ENCODE measurements around the gene CHST10. TPM values are rescaled to one million over a fixed set of nuclear protein-coding genes. Genes with fewer than 3 reads are reported as not detected.

Gene CHST10
- total RNA-seq, 2 experiments from 2014 or later, result 2.1 to 3.1 TPM

GRCh38 chr2:100425573-100426383, 8.3 kb upstream of the CHST10 start:
- no peak for DNase-seq
- ChIA-PET CTCF (no interaction called here), POLR2A (interaction anchor here (0.6 kb wide), 1 partner anchor 149 kb away, joined by 3 read pairs; no protein-coding TSS in a partner anchor)
- H3K9me3 Mint-ChIP-seq, result peaks cover 2% of the 10 kb centered on the region
- H3K27me3 Mint-ChIP-seq, result peaks cover 39% of the 10 kb centered on the region
- no peak overlapping the region for H3K4me3 Mint-ChIP-seq
- H3K27ac Mint-ChIP-seq, result no peak overlapping the region
- no peaks in the 10 kb centered on the region for H3K36me3 Mint-ChIP-seq (ENCODE audit: low read depth)
- peaks cover 1% of the 10 kb centered on the region for H3K4me1 Mint-ChIP-seq

DNA sequence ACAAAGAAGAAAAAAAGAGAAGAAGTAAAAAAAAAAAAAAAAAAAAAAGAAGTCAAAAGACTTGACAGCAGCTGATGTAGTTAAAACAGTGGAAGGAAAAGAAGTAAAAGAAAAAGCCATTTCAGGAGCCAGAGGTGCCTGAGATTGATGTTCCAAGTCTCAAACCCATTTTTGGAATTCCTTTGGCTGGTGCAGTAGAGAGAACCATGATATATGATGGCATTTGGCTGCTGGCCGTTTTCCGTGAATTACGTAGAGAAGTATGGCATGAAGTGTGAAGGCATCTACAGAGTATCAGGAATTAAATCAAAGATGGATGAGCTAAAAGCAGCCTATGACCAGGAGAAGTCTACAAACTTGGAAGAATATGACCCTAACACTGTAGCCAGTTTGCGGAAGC, 7.6 kb upstream of the CHST10 start:
- DNase-seq, result no peak
- ChIA-PET POLR2A (no interaction called here), CTCF (interaction anchor here (0.7 kb wide), 1 partner anchor 697 kb away, joined by 7 read pairs; no protein-coding TSS in a partner anchor)
- H3K36me3 Mint-ChIP-seq (ENCODE audit: low read depth), result no peaks in the 10 kb centered on the region
- no peak overlapping the region for H3K4me3 Mint-ChIP-seq
- peaks cover 34% of the 10 kb centered on the region for H3K27me3 Mint-ChIP-seq
- peaks cover 1% of the 10 kb centered on the region for H3K4me1 Mint-ChIP-seq
- no peaks in the 10 kb centered on the region for H3K9me3 Mint-ChIP-seq
- no peak overlapping the region for H3K27ac Mint-ChIP-seq

DNA sequence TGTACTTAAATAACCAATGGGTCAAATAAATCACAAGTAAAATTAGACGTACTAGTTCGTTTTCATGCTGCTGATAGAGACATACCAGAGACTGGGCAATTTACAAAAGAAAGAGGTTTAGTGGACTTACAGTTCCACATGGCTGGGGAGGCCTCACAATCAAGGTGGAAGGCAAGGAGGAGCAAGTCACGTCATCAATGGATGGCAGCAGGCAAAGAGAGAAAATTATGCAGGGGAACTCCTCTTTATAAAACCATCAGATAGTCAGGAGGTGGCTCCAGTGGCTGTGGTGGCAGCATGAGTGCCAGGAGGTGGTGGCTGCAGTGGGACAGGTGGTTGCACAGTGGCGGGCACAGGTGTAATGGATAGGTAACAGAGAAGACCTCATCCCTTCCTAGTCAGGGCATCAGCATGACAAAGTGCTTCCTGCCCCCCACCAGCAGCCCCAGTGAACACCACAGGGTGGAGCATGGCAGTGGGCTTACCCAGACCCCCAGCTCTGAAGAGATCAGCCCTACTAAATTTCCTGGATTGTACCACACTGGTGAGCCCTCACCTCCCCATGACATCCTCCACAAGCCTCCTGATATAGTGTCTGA, 6.9 kb upstream of the CHST10 start:
- no peak for DNase-seq
- ChIA-PET CTCF (interaction anchor here (0.7 kb wide), 1 partner anchor 698 kb away, joined by 7 read pairs; no protein-coding TSS in a partner anchor), POLR2A (no interaction called here)
- H3K27ac Mint-ChIP-seq, result no peak overlapping the region
- H3K4me1 Mint-ChIP-seq, result peaks cover 1% of the 10 kb centered on the region
- H3K36me3 Mint-ChIP-seq (ENCODE audit: low read depth), result no peaks in the 10 kb centered on the region
- H3K27me3 Mint-ChIP-seq, result peaks cover 28% of the 10 kb centered on the region
- H3K4me3 Mint-ChIP-seq, result no peak overlapping the region
- H3K9me3 Mint-ChIP-seq, result no peaks in the 10 kb centered on the region

GRCh38 chr2:100423631-100424030, 6.2 kb upstream of the CHST10 start:
- Mint-ChIP-seq H3K27ac (no peak overlapping the region), H3K4me3 (no peak overlapping the region), H3K27me3 (peaks cover 21% of the 10 kb centered on the region), H3K36me3 (ENCODE audit: low read depth) (no peaks in the 10 kb centered on the region), H3K4me1 (peaks cover 1% of the 10 kb centered on the region), H3K9me3 (no peaks in the 10 kb centered on the region)
- CTCF ChIA-PET, result no interaction called here
- POLR2A ChIA-PET, result no interaction called here
- no peak for DNase-seq

DNA sequence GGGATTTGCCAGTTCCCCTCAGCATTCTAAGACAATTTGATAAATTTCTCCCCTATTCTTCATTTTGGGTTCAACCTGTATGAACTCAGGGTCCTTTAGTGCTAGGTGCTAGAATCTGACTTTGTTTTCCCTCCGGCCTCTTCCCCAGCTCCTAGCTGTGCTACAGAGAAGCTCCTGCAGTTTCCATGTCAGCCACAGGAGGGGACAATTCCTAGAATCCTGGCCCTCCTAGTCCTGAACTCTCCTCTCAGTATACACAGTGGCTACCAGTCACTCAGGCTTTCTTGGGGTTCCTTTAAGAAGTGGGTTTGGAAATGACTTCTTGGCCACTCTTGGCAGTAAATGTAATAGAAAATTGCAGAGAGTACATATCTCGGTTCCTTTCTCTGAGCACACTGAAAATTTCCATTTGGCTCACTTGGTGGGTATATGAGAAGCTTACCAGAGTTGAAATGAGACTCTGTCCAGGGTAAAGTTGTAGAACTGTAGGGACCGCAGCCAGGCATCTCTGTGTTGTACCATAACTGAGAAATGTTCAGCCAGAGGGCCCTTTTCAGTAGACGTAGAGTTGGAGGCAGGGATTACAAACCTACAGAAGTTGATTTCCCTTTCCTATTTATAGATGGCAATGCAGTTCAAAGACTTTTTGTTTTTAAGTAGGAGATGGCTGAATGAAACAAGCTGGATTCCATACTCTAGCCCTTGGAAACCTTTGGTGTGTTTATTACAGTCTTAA, 5.0 kb upstream of the CHST10 start:
- Mint-ChIP-seq H3K36me3 (ENCODE audit: low read depth) (no peaks in the 10 kb centered on the region), H3K27ac (no peak overlapping the region), H3K4me3 (no peak overlapping the region), H3K9me3 (no peaks in the 10 kb centered on the region), H3K4me1 (peaks cover 3% of the 10 kb centered on the region), H3K27me3 (peaks cover 15% of the 10 kb centered on the region)
- CTCF ChIA-PET, result interaction anchor here (1.5 kb wide), 1 partner anchor 10 kb away, joined by 6 read pairs; no protein-coding TSS in a partner anchor
- no peak for DNase-seq
- POLR2A ChIA-PET, result no interaction called here

DNA sequence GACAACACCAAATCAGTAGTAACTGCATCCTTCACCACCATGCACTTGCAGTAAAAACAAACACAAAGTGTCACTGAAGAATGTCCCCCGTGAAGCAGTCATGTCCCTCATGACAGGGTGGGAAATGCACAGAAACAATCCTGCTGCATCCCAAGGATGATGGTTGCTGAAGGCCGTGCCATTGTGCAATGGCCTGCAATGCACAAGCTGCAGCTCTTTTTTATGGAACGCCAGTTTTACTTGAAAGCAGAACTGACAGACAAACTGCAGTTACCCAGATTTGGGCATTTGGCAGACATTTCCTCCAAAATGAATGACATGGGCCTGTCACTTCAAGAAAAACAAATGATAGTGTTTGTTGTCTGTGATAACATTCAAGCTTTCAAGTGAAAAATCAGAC, 2.4 kb upstream of the CHST10 start:
- POLR2A ChIA-PET, result no interaction called here
- Mint-ChIP-seq H3K27me3 (peaks cover 11% of the 10 kb centered on the region), H3K4me3 (no peak overlapping the region), H3K27ac (no peak overlapping the region), H3K36me3 (ENCODE audit: low read depth) (no peaks in the 10 kb centered on the region), H3K9me3 (no peaks in the 10 kb centered on the region), H3K4me1 (peaks cover 13% of the 10 kb centered on the region)
- CTCF ChIA-PET, result no interaction called here
- no peak for DNase-seq

GRCh38 chr2:100418406-100418962, 1.0 kb upstream of the CHST10 start:
- Mint-ChIP-seq H3K36me3 (ENCODE audit: low read depth) (no peaks in the 10 kb centered on the region), H3K27me3 (peaks cover 6% of the 10 kb centered on the region), H3K27ac (no peak overlapping the region), H3K4me3 (peak overlapping the region; percentile 21), H3K4me1 (peaks cover 13% of the 10 kb centered on the region), H3K9me3 (no peaks in the 10 kb centered on the region)
- no peak for DNase-seq
- POLR2A ChIA-PET, result no interaction called here
- CTCF ChIA-PET, result no interaction called here

- Mint-ChIP-seq H3K9me3 (no peaks in the 10 kb centered on the region), H3K27ac (no peak overlapping the region), H3K36me3 (ENCODE audit: low read depth) (no peaks in the 10 kb centered on the region), H3K27me3 (peaks cover 6% of the 10 kb centered on the region), H3K4me3 (peak overlapping the region; percentile 70), H3K4me1 (peaks cover 13% of the 10 kb centered on the region)
- ChIA-PET POLR2A (interaction anchor here (1.1 kb wide), 1 partner anchor 145 kb away, joined by 3 read pairs; the partner anchor contains the start of gene PDCL3), CTCF (interaction anchor here (1.2 kb wide), 1 partner anchor 36 kb away, joined by 4 read pairs; no protein-coding TSS in a partner anchor)
- no peak for DNase-seq
These were observed 250 bp upstream of the CHST10 start for GRCh38 chr2:100417711-100418124.

GRCh38 chr2:100416397-100416934, 1.0 kb downstream of the CHST10 start:
- peaks cover 13% of the 10 kb centered on the region for H3K4me1 Mint-ChIP-seq
- no peaks in the 10 kb centered on the region for H3K36me3 Mint-ChIP-seq (ENCODE audit: low read depth)
- H3K27me3 Mint-ChIP-seq, result peaks cover 3% of the 10 kb centered on the region
- DNase-seq, result no peak
- no peak overlapping the region for H3K27ac Mint-ChIP-seq
- no peaks in the 10 kb centered on the region for H3K9me3 Mint-ChIP-seq
- ChIA-PET POLR2A (interaction anchor here (1.1 to 1.2 kb wide), 2 partner anchors 147 to 586 kb away, joined by 3 to 5 read pairs; partner anchors contain the start of genes PDCL3 and RPL31), CTCF (interaction anchor here (1.2 kb wide), 1 partner anchor 35 kb away, joined by 4 read pairs; no protein-coding TSS in a partner anchor)
- H3K4me3 Mint-ChIP-seq, result peak overlapping the region; percentile 68

DNA sequence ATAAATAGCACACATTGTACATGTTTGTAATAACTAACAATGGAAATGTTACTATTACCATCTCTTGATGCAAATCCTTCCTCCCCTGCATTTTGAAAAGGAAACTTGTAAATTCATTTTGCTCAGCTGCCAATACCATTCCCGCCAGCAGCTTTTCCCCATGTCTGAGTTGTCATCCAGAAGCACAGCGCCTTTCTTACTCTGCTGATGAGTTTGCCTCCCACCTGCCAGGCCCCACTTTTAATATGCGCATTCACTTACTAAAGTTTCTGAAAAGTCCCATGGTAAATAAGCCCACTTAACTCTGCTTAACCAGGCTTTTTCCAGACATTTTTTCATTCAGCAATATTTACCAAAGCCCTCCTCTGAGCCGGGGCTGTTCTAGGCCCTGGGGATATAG, 3.9 kb downstream of the CHST10 start:
- Mint-ChIP-seq H3K9me3 (no peaks in the 10 kb centered on the region), H3K4me1 (peaks cover 13% of the 10 kb centered on the region), H3K36me3 (ENCODE audit: low read depth) (no peaks in the 10 kb centered on the region), H3K27me3 (peaks cover 3% of the 10 kb centered on the region), H3K4me3 (no peak overlapping the region), H3K27ac (no peak overlapping the region)
- DNase-seq, result no peak
- POLR2A ChIA-PET, result no interaction called here
- CTCF ChIA-PET, result no interaction called here

- H3K27ac Mint-ChIP-seq, result no peak overlapping the region
- H3K27me3 Mint-ChIP-seq, result peaks cover 3% of the 10 kb centered on the region
- CTCF ChIA-PET, result interaction anchor here (1.2 to 2.3 kb wide), 2 partner anchors 9 to 32 kb away, joined by 3 to 6 read pairs; no protein-coding TSS in a partner anchor
- no peaks in the 10 kb centered on the region for H3K36me3 Mint-ChIP-seq (ENCODE audit: low read depth)
- peaks cover 12% of the 10 kb centered on the region for H3K4me1 Mint-ChIP-seq
- POLR2A ChIA-PET, result no interaction called here
- H3K9me3 Mint-ChIP-seq, result no peaks in the 10 kb centered on the region
- no peak for DNase-seq
- no peak overlapping the region for H3K4me3 Mint-ChIP-seq
These were observed 4.6 kb downstream of the CHST10 start for GRCh38 chr2:100412881-100413321.

- Mint-ChIP-seq H3K4me1 (peaks cover 10% of the 10 kb centered on the region), H3K27ac (no peak overlapping the region), H3K9me3 (no peaks in the 10 kb centered on the region), H3K36me3 (ENCODE audit: low read depth) (no peaks in the 10 kb centered on the region), H3K4me3 (no peak overlapping the region), H3K27me3 (peaks cover 3% of the 10 kb centered on the region)
- POLR2A ChIA-PET, result no interaction called here
- no peak for DNase-seq
- CTCF ChIA-PET, result interaction anchor here (1.2 to 2.3 kb wide), 2 partner anchors 9 to 32 kb away, joined by 3 to 6 read pairs; no protein-coding TSS in a partner anchor
These were observed 5.0 kb downstream of the CHST10 start for GRCh38 chr2:100412466-100412865.

Measured in activated CD4-positive, alpha-beta memory T cell treated with anti-CD3 and anti-CD28 coated beads, Interleukin-2, amount 10 ng/mL, durations not matched to agents 7 days and 5 days (primary cell).